Hair follicular keratinocyte (primary cell): ENCODE data around the gene BMP15. TPM values are rescaled to one million over a fixed set of nuclear protein-coding genes. Genes with fewer than 3 reads are reported as not detected.

Source experiments
- total RNA-seq: library from RNA; depleted of rRNA; stranded (reverse); fragments of >200 nt; gene quantifications from 2 replicates; pipeline ENCODE4 v1.2.3, GENCODE V29; 2015

The BMP15 gene
- not detected in 2 replicates for total RNA-seq

DNA sequence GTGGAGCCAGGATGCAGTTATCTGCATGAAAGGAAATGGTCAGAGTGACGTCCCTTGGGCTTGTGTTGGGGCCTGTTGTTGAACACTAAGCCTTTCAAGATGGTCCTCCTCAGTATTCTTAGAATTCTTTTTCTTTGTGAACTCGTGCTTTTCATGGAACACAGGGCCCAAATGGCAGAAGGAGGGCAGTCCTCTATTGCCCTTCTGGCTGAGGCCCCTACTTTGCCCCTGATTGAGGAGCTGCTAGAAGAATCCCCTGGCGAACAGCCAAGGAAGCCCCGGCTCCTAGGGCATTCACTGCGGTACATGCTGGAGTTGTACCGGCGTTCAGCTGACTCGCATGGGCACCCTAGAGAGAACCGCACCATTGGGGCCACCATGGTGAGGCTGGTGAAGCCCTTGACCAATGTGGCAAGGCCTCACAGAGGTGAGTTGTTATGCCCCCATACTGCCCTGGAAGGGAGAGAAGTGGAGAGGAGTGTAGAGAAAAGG, at the start of gene BMP15:
BMP15 (plus strand) TSS at position 51 of the 492 bp plus-strand sequence; CDS start at position 100, 49 bp downstream.

Other genes starting within 250 kb of the BMP15 start
- 0.84 and 2.3 TPM in 2 replicates for gene SHROOM4, start 96.5 kb upstream of the BMP15 start, total RNA-seq